EH (cell line): ENCODE results near the gene MRPS2.
"Not testable (repeated sequence)": the region's sequence is repeated elsewhere in the genome, so short reads cannot be mapped to it uniquely, and the experiment has no call there.

Source experiments
- DNase-seq: peaks from one replicate; pipeline ENCODE4 v3.0.0-alpha.2; 2015; ENCODE audit warnings: low read depth

Gene MRPS2

DNA sequence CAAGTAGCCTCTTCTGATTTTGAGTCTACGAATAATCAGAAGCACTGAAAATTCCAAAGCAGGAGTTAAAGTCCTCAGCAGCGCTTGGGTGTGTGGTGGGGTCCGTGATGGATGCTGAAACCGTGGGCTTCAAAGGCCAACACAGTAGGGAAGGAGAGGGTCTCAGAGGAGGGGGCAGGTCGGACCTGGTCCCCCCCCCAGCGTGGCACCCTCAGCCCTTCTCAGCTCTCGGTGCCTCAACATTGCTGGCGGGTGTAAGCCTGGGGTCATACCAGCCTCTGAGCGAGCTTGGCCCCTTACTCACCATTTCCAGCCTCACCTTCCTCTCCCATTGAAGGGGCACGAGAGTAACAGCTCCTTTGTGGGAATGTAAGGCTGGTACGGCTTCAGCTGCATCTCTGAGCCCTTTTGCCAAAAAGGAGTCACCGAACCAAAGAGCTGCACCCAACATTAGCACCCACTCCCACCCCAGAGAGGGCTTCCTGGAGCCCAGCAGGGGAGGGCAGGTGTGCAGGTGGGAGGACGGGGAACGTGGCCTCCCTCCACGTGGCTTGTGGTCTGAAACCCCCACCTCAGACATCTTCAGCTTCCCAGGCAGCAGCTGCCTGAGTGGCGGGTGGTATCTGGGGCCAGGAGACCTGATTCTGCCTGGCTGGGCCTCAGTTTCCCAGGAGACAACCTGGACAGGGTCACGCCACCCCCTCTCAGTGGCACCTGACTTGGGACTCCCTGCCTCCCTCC, 14.0 kb downstream of the MRPS2 start:
- DNase-seq = no peak

GRCh38 chr9:135515083-135515951, 14.8 kb downstream of the MRPS2 start:
- no peak for DNase-seq

GRCh38 chr9:135516132-135516860, 15.8 kb downstream of the MRPS2 start:
- DNase-seq = no peak

GRCh38 chr9:135517407-135517822, 16.9 kb downstream of the MRPS2 start:
- no peak for DNase-seq

- no peak for DNase-seq
Measured at GRCh38 chr9:135519179-135519971, 18.9 kb downstream of the MRPS2 start.

GRCh38 chr9:135520916-135521607, 20.6 kb downstream of the MRPS2 start, which contains the start of gene LCN1:
Gene LCN1 (plus strand): TSS chr9:135521440. CDS start chr9:135521498, 58 bp downstream.
- DNase-seq = no peak

- no peak for DNase-seq
Measured at GRCh38 chr9:135521608-135522095, 21.2 kb downstream of the MRPS2 start.

GRCh38 chr9:135522137-135522877, 21.8 kb downstream of the MRPS2 start:
- no peak for DNase-seq

GRCh38 chr9:135522931-135523330, 22.4 kb downstream of the MRPS2 start:
- DNase-seq = no peak

- peak; percentile 11 for DNase-seq
Measured at GRCh38 chr9:135523521-135524129, 23.1 kb downstream of the MRPS2 start.

DNA sequence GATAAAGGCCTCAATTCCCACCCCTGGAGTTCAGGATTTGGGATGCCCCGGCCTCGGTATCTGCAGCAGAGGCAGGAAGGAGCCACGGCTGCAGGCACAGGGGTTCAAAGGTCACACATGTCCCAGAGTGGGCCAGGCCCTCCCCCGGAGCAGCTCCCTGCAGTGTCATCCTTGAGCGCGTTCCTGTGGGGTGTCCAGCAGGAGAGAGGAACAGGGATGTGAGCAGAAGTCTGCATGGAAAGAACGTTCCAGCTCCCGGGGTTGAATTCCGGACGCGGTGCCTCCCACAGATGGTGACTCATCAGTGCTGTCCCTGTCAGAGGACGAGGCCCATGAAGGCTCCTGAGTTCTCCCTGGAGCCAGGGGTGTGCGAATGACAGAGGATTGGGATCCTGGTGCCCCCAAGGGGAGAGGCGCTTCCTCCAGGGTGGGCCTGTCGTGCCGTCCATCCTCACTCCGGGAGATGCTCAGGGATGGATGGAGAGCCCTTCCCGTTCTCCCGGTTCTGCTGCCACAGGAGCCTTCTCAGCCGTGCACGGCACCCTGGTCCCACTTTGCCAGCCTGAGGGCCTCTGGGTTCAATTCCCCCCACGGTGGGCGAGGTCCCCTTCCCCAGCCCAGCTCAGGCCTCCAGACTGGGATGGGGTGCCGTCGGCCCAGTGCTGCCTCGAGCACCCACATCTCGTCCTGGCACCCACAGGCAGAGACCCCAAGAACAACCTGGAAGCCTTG, 23.8 kb downstream of the MRPS2 start:
- peak; percentile 77 for DNase-seq

- DNase-seq = no peak
Measured at GRCh38 chr9:135525241-135526088, 25.0 kb downstream of the MRPS2 start.

- no peak for DNase-seq
Measured at GRCh38 chr9:135526089-135526729, 25.7 kb downstream of the MRPS2 start.

GRCh38 chr9:135526730-135527571, 26.5 kb downstream of the MRPS2 start:
- DNase-seq = no peak

- not testable (repeated sequence) for DNase-seq
Measured at GRCh38 chr9:135528842-135529435, 28.5 kb downstream of the MRPS2 start.

- DNase-seq = no peak
Measured at GRCh38 chr9:135530146-135530545, 29.7 kb downstream of the MRPS2 start.
